HepG2 (cell line): ENCODE measurements around the gene BAZ1A. TPM values are rescaled to one million over a fixed set of nuclear protein-coding genes. Genes with fewer than 3 reads are reported as not detected.

Experiments
- ASH2L ChIP-seq: fragments of 300-600, 200-600 bp; sonication (generic); IDR thresholded peaks from 2 replicates; pipeline ENCODE4 v1.7.0; 2017; ENCODE audit warnings: low read depth, mild to moderate bottlenecking, moderate library complexity, mixed read lengths, low read length; ENCODE audit not compliant: insufficient read length
- CBX5 ChIP-seq: sonication (generic); formaldehyde crosslinking; IDR thresholded peaks from 2 replicates; pipeline ENCODE4 v1.4.0; 2020; ENCODE audit warnings: missing genetic modification reagents, borderline replicate concordance
- ELF3 ChIP-seq: IDR thresholded peaks from 2 replicates; pipeline ENCODE4 v1.6.1; 2016; ENCODE audit warnings: missing genetic modification reagents, missing compliant biosample characterization
- ERF ChIP-seq: IDR thresholded peaks from 2 replicates; pipeline ENCODE4 v1.6.1; 2018; ENCODE audit warnings: missing biosample characterization, missing genetic modification reagents
- PPARG ChIP-seq: conservative IDR thresholded peaks from 2 replicates; pipeline ENCODE4 v1.6.1; 2016; ENCODE audit warnings: missing biosample characterization, missing genetic modification reagents
- TBX3 ChIP-seq: fragments of 450-650 bp; IDR thresholded peaks from 2 replicates; pipeline ENCODE4 v1.6.1; 2017; ENCODE audit warnings: antibody characterized with exemption, mild to moderate bottlenecking, inconsistent platforms, borderline replicate concordance
- TEAD3 ChIP-seq: optimal IDR thresholded peaks from 2 replicates; pipeline ENCODE3; 2016; ENCODE audit warnings: borderline replicate concordance
- WIZ ChIP-seq: sonication (generic); formaldehyde crosslinking; IDR thresholded peaks from 2 replicates; pipeline ENCODE4 v1.5.1; 2020; ENCODE audit warnings: mild to moderate bottlenecking, missing genetic modification reagents
- ZKSCAN1 ChIP-seq: fragments of 150-350 bp; IDR thresholded peaks from 2 replicates; pipeline ENCODE4 v1.6.1; 2014; ENCODE audit warnings: low read length
- ZNF205 ChIP-seq: IDR thresholded peaks from 2 replicates; pipeline ENCODE4 v1.6.1; 2018; ENCODE audit warnings: missing biosample characterization, missing genetic modification reagents
- ZNF605 ChIP-seq: sonication (generic); formaldehyde crosslinking; IDR thresholded peaks from 2 replicates; pipeline ENCODE4 v1.8.0; 2022; ENCODE audit warnings: mild to moderate bottlenecking, missing genetic modification reagents
- ZNF781 ChIP-seq: sonication (generic); formaldehyde crosslinking; IDR thresholded peaks from 2 replicates; pipeline ENCODE4 v1.5.1; 2020; ENCODE audit warnings: borderline replicate concordance, mild to moderate bottlenecking, missing genetic modification reagents; ENCODE audit errors: not compliant biosample characterization
- polyA plus RNA-seq, 8 experiments: library from polyadenylated mRNA; depleted of rRNA in 3 of 8; stranded (reverse) in 7 of 8; unstranded in 1 of 8; fragments of >200 nt; fragmentation: Illumina TruSeq in 4 of 8; extraction: Trizol in 4 of 8; gene quantifications; 2 replicates each; pipeline versions ENCODE4 v1.2.1 to v1.2.3, GENCODE V29; 2011 to 2016; ENCODE audit warnings: low read depth in 4 of 8, missing spikeins in 1 of 8, mixed read lengths in 1 of 8; ENCODE audit not compliant: insufficient read depth in 1 of 8
- total RNA-seq, 5 experiments: library from RNA; depleted of rRNA; stranded (reverse); fragments of >200 nt; fragmentation: Illumina TruSeq; extraction: Trizol; gene quantifications; 2 replicates each; pipeline ENCODE4 v1.2.3, GENCODE V29; 2016; ENCODE audit warnings: low read depth in 1 of 5
- TF ChIP-seq, protein P1 (sequence below): sonication (generic); formaldehyde crosslinking; IDR thresholded peaks from 2 replicates; pipeline ENCODE4 v1.5.1; 2020; ENCODE audit warnings: mild to moderate bottlenecking, missing genetic modification reagents, moderate library complexity
- TF ChIP-seq, protein P2 (sequence below): IDR thresholded peaks from 2 replicates; pipeline ENCODE4 v1.6.1; 2012; ENCODE audit warnings: low read length, improper control_type of control experiment
- TF ChIP-seq, protein P3 (sequence below): IDR thresholded peaks from 2 replicates; pipeline ENCODE4 v1.6.1; 2016; ENCODE audit warnings: mild to moderate bottlenecking
- TF ChIP-seq, protein P4 (sequence below): sonication (generic); formaldehyde crosslinking; IDR thresholded peaks from 2 replicates; pipeline ENCODE4 v1.5.0; 2020; ENCODE audit warnings: mild to moderate bottlenecking, missing genetic modification reagents, moderate library complexity
- TF ChIP-seq, protein P5 (sequence below): sonication (generic); formaldehyde crosslinking; IDR thresholded peaks from 2 replicates; pipeline ENCODE4 v1.5.0; 2020; ENCODE audit warnings: missing genetic modification reagents

Gene BAZ1A
- total and polyA plus RNA-seq, 2 of the 13 experiments (the other 11 are each of a cell fraction or from before 2014, with no cell fraction given) = 20.9 to 56.8 TPM

DNA sequence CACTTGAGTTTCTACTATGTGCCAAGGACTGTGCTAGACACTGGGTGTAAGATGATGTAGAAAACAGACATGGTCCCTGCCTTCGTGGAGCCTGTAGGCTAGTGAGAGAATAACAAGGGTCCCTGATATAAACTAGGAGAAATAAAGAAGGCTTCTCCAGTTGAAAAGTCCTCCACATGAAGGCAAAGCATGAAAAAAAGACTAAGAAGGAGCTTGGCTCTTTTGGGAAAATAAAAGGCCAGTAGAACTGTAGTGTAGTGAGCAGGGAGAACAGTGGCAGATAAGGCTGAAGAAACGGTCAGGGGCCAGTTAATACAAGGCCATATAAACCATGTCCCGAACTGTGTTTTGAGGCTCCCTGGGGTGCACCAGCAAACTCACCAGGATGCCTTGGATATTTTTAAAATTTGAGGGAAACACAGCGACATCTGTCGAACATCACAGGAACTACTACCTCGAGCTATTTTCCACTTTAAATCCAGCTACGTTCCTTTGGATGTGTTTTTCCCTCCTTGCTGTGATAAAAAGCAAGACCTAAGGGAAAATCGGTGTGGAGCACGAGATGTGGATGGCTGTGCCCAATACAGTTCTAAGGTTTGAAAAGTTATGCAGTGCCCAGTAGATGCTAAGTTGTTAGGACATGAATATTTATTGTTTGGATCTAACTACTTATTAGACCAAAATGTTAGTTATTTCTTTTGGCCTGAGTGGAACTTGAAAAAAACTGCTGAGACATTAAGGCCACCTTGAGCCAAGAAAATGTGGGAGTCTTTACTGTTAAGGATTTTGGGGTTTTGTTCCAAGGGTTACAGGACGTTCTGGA, 152.2 kb downstream of the BAZ1A start (continued):
- TF ChIP-seq PPARG (CRISPR knock-in tag) (0 out of 2 replicates have a peak, but pooled peaks have one; percentile 16), ZNF605 (peak; percentile 49; the same call in 1 of the 2 replicates), ZNF781 (CRISPR knock-in tag) (peak; percentile 81), WIZ (peak; percentile 68; the same call in 1 of the 2 replicates), ZKSCAN1 (no peak), ZNF205 (CRISPR knock-in tag) (0 out of 2 replicates have a peak, but pooled peaks have one; percentile 17), TBX3 (no peak), ASH2L (peak; percentile 25), ELF3 (CRISPR knock-in tag) (peak; percentile 54), CBX5 (CRISPR knock-in tag) (peak; percentile 66), TEAD3 (CRISPR knock-in tag) (peak; percentile 48), ERF (CRISPR knock-in tag) (peak; percentile 41; the same call in 1 of the 2 replicates)
- TF ChIP-seq, protein P1, sequence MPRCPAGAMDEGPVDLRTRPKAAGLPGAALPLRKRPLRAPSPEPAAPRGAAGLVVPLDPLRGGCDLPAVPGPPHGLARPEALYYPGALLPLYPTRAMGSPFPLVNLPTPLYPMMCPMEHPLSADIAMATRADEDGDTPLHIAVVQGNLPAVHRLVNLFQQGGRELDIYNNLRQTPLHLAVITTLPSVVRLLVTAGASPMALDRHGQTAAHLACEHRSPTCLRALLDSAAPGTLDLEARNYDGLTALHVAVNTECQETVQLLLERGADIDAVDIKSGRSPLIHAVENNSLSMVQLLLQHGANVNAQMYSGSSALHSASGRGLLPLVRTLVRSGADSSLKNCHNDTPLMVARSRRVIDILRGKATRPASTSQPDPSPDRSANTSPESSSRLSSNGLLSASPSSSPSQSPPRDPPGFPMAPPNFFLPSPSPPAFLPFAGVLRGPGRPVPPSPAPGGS (CRISPR knock-in tag) = 0 out of 2 replicates have a peak, but pooled peaks have one; percentile 68
- TF ChIP-seq, protein P2, sequence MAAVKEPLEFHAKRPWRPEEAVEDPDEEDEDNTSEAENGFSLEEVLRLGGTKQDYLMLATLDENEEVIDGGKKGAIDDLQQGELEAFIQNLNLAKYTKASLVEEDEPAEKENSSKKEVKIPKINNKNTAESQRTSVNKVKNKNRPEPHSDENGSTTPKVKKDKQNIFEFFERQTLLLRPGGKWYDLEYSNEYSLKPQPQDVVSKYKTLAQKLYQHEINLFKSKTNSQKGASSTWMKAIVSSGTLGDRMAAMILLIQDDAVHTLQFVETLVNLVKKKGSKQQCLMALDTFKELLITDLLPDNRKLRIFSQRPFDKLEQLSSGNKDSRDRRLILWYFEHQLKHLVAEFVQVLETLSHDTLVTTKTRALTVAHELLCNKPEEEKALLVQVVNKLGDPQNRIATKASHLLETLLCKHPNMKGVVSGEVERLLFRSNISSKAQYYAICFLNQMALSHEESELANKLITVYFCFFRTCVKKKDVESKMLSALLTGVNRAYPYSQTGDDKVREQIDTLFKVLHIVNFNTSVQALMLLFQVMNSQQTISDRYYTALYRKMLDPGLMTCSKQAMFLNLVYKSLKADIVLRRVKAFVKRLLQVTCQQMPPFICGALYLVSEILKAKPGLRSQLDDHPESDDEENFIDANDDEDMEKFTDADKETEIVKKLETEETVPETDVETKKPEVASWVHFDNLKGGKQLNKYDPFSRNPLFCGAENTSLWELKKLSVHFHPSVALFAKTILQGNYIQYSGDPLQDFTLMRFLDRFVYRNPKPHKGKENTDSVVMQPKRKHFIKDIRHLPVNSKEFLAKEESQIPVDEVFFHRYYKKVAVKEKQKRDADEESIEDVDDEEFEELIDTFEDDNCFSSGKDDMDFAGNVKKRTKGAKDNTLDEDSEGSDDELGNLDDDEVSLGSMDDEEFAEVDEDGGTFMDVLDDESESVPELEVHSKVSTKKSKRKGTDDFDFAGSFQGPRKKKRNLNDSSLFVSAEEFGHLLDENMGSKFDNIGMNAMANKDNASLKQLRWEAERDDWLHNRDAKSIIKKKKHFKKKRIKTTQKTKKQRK = no peak
- TF ChIP-seq, protein P3, sequence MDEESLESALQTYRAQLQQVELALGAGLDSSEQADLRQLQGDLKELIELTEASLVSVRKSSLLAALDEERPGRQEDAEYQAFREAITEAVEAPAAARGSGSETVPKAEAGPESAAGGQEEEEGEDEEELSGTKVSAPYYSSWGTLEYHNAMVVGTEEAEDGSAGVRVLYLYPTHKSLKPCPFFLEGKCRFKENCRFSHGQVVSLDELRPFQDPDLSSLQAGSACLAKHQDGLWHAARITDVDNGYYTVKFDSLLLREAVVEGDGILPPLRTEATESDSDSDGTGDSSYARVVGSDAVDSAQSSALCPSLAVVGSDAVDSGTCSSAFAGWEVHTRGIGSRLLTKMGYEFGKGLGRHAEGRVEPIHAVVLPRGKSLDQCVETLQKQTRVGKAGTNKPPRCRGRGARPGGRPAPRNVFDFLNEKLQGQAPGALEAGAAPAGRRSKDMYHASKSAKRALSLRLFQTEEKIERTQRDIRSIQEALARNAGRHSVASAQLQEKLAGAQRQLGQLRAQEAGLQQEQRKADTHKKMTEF (CRISPR knock-in tag) = peak; percentile 68; the same call in 1 of the 2 replicates
- TF ChIP-seq, protein P4, sequence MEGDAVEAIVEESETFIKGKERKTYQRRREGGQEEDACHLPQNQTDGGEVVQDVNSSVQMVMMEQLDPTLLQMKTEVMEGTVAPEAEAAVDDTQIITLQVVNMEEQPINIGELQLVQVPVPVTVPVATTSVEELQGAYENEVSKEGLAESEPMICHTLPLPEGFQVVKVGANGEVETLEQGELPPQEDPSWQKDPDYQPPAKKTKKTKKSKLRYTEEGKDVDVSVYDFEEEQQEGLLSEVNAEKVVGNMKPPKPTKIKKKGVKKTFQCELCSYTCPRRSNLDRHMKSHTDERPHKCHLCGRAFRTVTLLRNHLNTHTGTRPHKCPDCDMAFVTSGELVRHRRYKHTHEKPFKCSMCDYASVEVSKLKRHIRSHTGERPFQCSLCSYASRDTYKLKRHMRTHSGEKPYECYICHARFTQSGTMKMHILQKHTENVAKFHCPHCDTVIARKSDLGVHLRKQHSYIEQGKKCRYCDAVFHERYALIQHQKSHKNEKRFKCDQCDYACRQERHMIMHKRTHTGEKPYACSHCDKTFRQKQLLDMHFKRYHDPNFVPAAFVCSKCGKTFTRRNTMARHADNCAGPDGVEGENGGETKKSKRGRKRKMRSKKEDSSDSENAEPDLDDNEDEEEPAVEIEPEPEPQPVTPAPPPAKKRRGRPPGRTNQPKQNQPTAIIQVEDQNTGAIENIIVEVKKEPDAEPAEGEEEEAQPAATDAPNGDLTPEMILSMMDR (CRISPR knock-in tag) = peak; percentile 97
- TF ChIP-seq, protein P5, sequence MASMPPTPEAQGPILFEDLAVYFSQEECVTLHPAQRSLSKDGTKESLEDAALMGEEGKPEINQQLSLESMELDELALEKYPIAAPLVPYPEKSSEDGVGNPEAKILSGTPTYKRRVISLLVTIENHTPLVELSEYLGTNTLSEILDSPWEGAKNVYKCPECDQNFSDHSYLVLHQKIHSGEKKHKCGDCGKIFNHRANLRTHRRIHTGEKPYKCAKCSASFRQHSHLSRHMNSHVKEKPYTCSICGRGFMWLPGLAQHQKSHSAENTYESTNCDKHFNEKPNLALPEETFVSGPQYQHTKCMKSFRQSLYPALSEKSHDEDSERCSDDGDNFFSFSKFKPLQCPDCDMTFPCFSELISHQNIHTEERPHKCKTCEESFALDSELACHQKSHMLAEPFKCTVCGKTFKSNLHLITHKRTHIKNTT (CRISPR knock-in tag) = no peak
